Psoas muscle (tissue), 8 donors: ENCODE measurements around the gene GRK4. TPM values are rescaled to one million over a fixed set of nuclear protein-coding genes. Genes with fewer than 3 reads are reported as not detected.

Source experiments
- ATAC-seq, 4 donors: fragments of 200-7000 bp; cut with Tn5 transposase; one replicate each; pipeline ENCODE4 v1.9.1; 2020; ENCODE audit warnings: moderate library complexity in 3 of 4, mild to moderate bottlenecking in 2 of 4
- DNase-seq, 2 donors: peaks; one replicate each; pipeline ENCODE4 v3.0.0-alpha.2; 2020
- H3K27ac ChIP-seq: fragments of 200-600 bp; one replicate; pipeline ENCODE4 v1.8.0; 2022
- H3K27me3 ChIP-seq, 3 donors: fragments of 200-600 bp in 1 of 3; one replicate each; pipeline versions ENCODE4 v1.6.1 to v1.8.0; 2013 to 2022; ENCODE audit warnings: low read length in 2 of 3, mild to moderate bottlenecking in 2 of 3, moderate library complexity in 1 of 3; ENCODE audit not compliant: insufficient read depth in 3 of 3
- H3K36me3 ChIP-seq, 2 donors: fragments of 200-600 bp in 1 of 2; one replicate each; pipeline versions ENCODE4 v1.6.1 to v1.8.0; 2013 to 2022; ENCODE audit warnings: low read depth in 1 of 2, mild to moderate bottlenecking in 1 of 2, moderate library complexity in 1 of 2; ENCODE audit not compliant: insufficient read depth in 1 of 2
- H3K4me1 ChIP-seq: fragments of 200-600 bp; one replicate; pipeline ENCODE4 v1.8.0; 2022
- H3K4me3 ChIP-seq: fragments of 200-600 bp; one replicate; pipeline ENCODE4 v1.8.0; 2022; ENCODE audit warnings: mild to moderate bottlenecking
- H3K9me3 ChIP-seq: fragments of 200-600 bp; one replicate; pipeline ENCODE4 v1.8.0; 2022
- WGBS, 3 donors: extraction: QIAGEN DNeasy Blood & Tissue Kit; methylation state at CpG; one replicate each; pipeline versions ENCODE4 v1.1.6 to v1.1.7; 2013; 5-methylcytosine and 5-hydroxymethylcytosine counted together
- intact Hi-C, 2 donors: fragments of 100-400 bp; cut with DNase I; formaldehyde crosslinking; loops; one replicate each; pipeline versions ENCODE4 v1.11.0 to v1.14.2; 2022
- polyA plus RNA-seq, 3 donors: library from polyadenylated mRNA; stranded (reverse); fragments of 200-250 nt; gene quantifications; one replicate each; pipeline ENCODE4 v1.2.3, GENCODE V29; 2013
- total RNA-seq, 4 donors: library from RNA; stranded (reverse); fragmentation: NEBNext Ultra II Directional in 2 of 4; extraction: Animal tissue kit (Norgen Biotek cat#: 25700) in 2 of 4; gene quantifications; one replicate each; pipeline versions ENCODE4 v1.2.1 to v1.2.4, GENCODE V29; 2021 to 2023
- TF ChIP-seq, protein P1 (sequence below): fragments of 200-600 bp; IDR thresholded peaks from one replicate; pipeline ENCODE4 v1.8.0; 2022; ENCODE audit warnings: antibody characterized with exemption
- donor health status: healthy with polysubstance abuse.
- donor health status: DM: no; HTN: no; CAD: no; lungs with moderate emphysema.
- donor health status: Bipolar disorder and iron deficiency.
- donor health status: healthy.
- donor health status: DM: yes; HTN: yes; CAD: no.
- donor health status: DM: no; HTN: no; CAD: no.
- donor health status: DM: no; HTN: no; CAD: no.
- donor health status: DM: yes; HTN: yes; CAD: no.

Gene GRK4
- total and polyA plus RNA-seq, 7 donors = 5.8 to 9.2 (median 6.6) TPM

DNA sequence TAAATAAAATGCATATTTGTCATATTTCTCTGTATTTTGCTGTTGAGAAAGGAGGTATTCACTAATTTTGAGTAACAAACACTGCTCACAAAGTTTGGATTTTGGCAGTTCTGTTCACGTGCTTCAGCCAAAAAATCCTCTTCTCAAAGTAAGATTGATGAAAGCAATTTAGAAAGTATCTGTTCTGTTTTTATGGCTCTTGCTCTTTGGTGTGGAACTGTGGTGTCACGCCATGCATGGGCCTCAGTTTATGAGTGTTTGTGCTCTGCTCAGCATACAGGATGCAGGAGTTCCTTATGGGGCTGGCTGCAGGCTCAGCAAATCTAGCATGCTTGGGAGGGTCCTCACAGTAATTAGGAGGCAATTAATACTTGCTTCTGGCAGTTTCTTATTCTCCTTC, 114.4 kb downstream of the GRK4 start:
- no peak overlapping the region for H3K27ac ChIP-seq
- H3K9me3 ChIP-seq = no peaks in the 10 kb centered on the region
- 74 to 79% (median 77%) methylated on average over 2 of the region's 2 CpGs for WGBS, 3 donors
- ATAC-seq = no peak
- DNase-seq = no peak
- peaks cover 32% of the 10 kb centered on the region for H3K4me1 ChIP-seq
- intact Hi-C loops = no loop called here
- no peaks in the 10 kb centered on the region for H3K36me3 ChIP-seq
- TF ChIP-seq, protein P1, sequence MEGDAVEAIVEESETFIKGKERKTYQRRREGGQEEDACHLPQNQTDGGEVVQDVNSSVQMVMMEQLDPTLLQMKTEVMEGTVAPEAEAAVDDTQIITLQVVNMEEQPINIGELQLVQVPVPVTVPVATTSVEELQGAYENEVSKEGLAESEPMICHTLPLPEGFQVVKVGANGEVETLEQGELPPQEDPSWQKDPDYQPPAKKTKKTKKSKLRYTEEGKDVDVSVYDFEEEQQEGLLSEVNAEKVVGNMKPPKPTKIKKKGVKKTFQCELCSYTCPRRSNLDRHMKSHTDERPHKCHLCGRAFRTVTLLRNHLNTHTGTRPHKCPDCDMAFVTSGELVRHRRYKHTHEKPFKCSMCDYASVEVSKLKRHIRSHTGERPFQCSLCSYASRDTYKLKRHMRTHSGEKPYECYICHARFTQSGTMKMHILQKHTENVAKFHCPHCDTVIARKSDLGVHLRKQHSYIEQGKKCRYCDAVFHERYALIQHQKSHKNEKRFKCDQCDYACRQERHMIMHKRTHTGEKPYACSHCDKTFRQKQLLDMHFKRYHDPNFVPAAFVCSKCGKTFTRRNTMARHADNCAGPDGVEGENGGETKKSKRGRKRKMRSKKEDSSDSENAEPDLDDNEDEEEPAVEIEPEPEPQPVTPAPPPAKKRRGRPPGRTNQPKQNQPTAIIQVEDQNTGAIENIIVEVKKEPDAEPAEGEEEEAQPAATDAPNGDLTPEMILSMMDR = no peak
- H3K4me3 ChIP-seq = no peak overlapping the region
- H3K27me3 ChIP-seq = no peaks in the 10 kb centered on the region

DNA sequence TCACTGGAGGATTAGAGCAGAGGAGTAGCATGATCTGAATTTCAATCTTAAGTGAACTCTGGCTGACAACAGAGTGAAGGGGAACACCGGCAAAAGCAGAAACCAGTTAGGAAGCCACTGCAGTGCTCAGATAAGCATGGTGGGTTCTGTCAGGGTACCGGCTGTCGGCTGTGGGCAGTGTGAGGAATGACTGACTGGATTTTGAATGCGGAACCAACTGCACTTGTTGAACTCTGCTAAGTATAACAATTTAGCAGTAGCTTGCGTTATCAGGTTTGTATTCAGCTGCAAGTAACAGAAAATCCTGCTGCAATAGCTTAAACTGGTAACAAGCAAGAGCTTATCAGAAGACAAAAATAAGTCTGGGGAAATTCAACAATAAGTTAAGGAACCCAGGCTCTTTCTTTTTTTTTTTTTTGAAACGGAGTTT, 116.3 kb downstream of the GRK4 start:
- Histone ChIP-seq H3K36me3 (no peaks in the 10 kb centered on the region), H3K4me1 (peaks cover 32% of the 10 kb centered on the region), H3K27me3 (no peaks in the 10 kb centered on the region), H3K27ac (no peak overlapping the region), H3K9me3 (no peaks in the 10 kb centered on the region), H3K4me3 (no peak overlapping the region)
- intact Hi-C loops = no loop called here
- 79 to 93% (median 87%) methylated on average over 5 to 6 of the region's 6 CpGs for WGBS, 3 donors
- no peak for ATAC-seq
- DNase-seq = no peak
- TF ChIP-seq, protein P1 = no peak

DNA sequence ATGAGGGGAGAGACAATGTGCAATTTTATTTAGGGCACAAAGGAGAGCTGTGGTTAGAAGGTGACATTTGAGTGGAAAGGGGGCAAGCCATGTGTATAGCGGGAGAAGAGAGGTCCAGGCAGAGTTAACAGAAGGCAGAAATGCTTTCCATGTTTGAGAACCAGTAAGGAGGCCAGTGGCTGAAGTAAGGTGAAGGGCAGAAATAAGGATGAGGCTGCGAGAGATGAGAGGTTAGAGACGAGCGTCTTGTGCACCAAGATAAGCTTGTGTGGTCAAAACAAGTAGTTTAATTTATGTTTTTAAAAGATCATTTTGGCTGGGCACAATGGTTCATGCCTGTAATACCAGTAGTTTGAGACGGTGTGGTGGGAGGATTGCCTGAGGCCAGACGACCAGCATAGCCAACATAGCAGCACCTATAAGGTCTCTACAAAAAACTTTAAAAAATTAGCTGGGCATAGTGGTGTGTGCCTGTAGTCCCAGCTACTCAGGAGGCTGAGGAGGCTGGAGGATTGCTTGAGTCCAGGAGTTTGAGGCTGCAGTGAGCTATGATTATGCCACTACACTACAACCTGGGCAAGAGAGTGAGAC, 119.6 kb downstream of the GRK4 start:
- Histone ChIP-seq H3K9me3 (no peaks in the 10 kb centered on the region), H3K36me3 (peaks cover 0 to 10% of the 10 kb centered on the region in 2 donors), H3K4me1 (peaks cover 11% of the 10 kb centered on the region), H3K27ac (no peak overlapping the region), H3K27me3 (no peaks in the 10 kb centered on the region), H3K4me3 (no peak overlapping the region)
- ATAC-seq (no peak), DNase-seq (no peak)
- intact Hi-C loops = no loop called here
- TF ChIP-seq, protein P1 = no peak
- 78 to 92% (median 85%) methylated on average over 6 of the region's 6 CpGs for WGBS, 3 donors

DNA sequence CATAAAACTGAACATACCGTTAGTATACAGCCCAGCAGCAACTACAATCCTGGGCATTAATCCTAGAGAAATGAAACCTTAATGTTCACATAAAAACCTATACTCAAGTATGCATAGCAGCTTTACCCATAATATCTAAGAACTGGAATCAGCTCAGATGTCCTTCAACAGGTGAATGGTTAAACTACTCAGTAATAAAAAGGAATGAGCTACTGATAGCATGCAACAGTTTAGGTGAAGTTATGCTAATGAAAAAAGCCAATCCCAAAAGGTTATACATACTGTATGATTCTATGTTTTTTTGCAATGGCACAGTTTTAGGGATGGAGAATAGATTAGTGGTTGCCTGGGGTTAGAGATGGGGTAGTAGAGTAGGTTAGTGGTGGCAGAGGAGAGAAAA, 120.4 kb downstream of the GRK4 start:
- no peak for DNase-seq
- H3K27ac ChIP-seq = no peak overlapping the region
- intact Hi-C loops = no loop called here
- no peak for ATAC-seq
- 16 to 41% (median 26%) methylated on average over 1 of the region's 1 CpG for WGBS, 3 donors
- H3K36me3 ChIP-seq = peaks cover 0 to 18% of the 10 kb centered on the region in 2 donors
- H3K9me3 ChIP-seq = no peaks in the 10 kb centered on the region
- peaks cover 11% of the 10 kb centered on the region for H3K4me1 ChIP-seq
- TF ChIP-seq, protein P1 = no peak
- H3K27me3 ChIP-seq = no peaks in the 10 kb centered on the region
- no peak overlapping the region for H3K4me3 ChIP-seq
